Measurements from ENCODE around the gene ANGEL1. TPM values are rescaled to one million over a fixed set of nuclear protein-coding genes. Genes with fewer than 3 reads are reported as not detected.

Gene ANGEL1
- total and polyA plus RNA-seq, 2 of the 8 experiments (the other 6 are each of a cell fraction or from before 2014, with no cell fraction given): 26.8 to 27.2 TPM

DNA sequence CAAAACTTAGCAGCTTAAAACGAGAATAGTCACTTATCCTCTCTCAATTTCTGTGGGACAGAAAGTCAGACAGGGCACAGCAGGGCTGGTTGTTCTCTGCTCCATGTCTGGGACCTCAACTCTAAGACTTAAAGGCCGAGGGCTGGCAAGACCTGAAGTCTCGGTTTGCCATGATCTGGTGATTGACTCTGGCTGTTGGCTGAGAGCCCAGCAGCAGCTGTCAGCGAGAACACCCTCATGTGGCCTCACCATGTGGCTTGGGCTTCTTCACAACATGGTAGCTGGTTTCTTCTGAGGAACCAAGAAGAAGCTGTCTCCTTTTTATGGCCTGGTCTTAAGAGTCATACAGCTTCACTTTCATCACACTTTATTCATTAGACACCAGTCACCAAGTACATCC lies 53.1 kb downstream of the ANGEL1 start:
- H3K79me2 ChIP-seq (ENCODE audit: control insufficient read depth in 1 of 2, insufficient read depth in 2 of 2, low read length in 2 of 2): no peaks in the 10 kb centered on the region
- H3K79me1 ChIP-seq (ENCODE audit: low read depth, low read length): no peaks in the 10 kb centered on the region
- no peak overlapping the region for H3K4ac ChIP-seq (replicated peaks; ENCODE audit: insufficient read length, low read depth, low read length)
- no peak overlapping the region for H4K91ac ChIP-seq (replicated peaks; ENCODE audit: insufficient read length, low read length)
- no peaks in the 10 kb centered on the region for H3K36me3 ChIP-seq (ENCODE audit: control insufficient read depth in 2 of 4, insufficient read depth in 4 of 4, low read length in 3 of 4)
- H2BK12ac ChIP-seq (ENCODE audit: low read depth, low read length): no peak overlapping the region
- no peak overlapping the region for H3K18ac ChIP-seq (ENCODE audit: extremely low read depth, low read length)
- H3K27me3 ChIP-seq (replicated peaks in 1 of 4; ENCODE audit: control insufficient read depth in 3 of 4, extremely low read depth in 1 of 4, insufficient read depth in 3 of 4, low read length in 3 of 4): peaks cover 24 to 52% (median 41%) of the 10 kb centered on the region in 4 experiments
- no peak overlapping the region for H2BK20ac ChIP-seq (ENCODE audit: low read length)
- H3K27ac ChIP-seq (ENCODE audit: low read depth, low read length): no peak overlapping the region
- FAIRE-seq: no peak
- H2AK5ac ChIP-seq (ENCODE audit: low read depth, low read length): no peak overlapping the region
- CTCF ChIA-PET (ENCODE audit: partially characterized antibody): interaction anchor here (1.0 to 10.1 kb wide), 4 partner anchors 11 to 50 kb away, joined by 3 to 70 read pairs (median 26); no protein-coding TSS in a partner anchor
- H3K9me3 ChIP-seq (ENCODE audit: insufficient read depth in 2 of 2, low read depth in 1 of 2, low read length in 1 of 2): no peaks in the 10 kb centered on the region
- H3K4me1 ChIP-seq (replicated peaks in 1 of 4; ENCODE audit: control insufficient read depth in 3 of 4, insufficient read depth in 4 of 4, low read length in 3 of 4): peaks cover 0 to 13% (median 2%) of the 10 kb centered on the region in 4 experiments; a peak in 5 of 7 replicates
- H2BK120ac ChIP-seq (replicated peaks; ENCODE audit: low read depth, low read length): no peak overlapping the region
- 87% methylated on average over 4 of the region's 4 CpGs; no CpG with 5 or more reads in 1 of the 2 experiments for WGBS, 2 experiments (ENCODE audit: extremely low coverage in 1 of 2, insufficient coverage in 1 of 2, insufficient read length in 1 of 2, insufficient replicate concordance in 2 of 2, low coverage in 1 of 2, low lambda C conversion rate in 2 of 2, missing lambda C conversion rate in 1 of 2)
- no peak overlapping the region for H4K8ac ChIP-seq (ENCODE audit: extremely low read depth, insufficient read depth, low read length)
- no peak overlapping the region for H3K23ac ChIP-seq (ENCODE audit: insufficient read length)
- H2BK15ac ChIP-seq (ENCODE audit: low read length): no peak overlapping the region
- H4K5ac ChIP-seq (ENCODE audit: insufficient read length, low read depth, low read length): no peak overlapping the region
- no peak overlapping the region for H2BK5ac ChIP-seq (ENCODE audit: low read depth, low read length)
- DNase-seq (ENCODE audit: low read depth in 1 of 2, low spot score in 2 of 2): no peak
- H2AFZ ChIP-seq (ENCODE audit: low read length): no peak overlapping the region
- H3K23me2 ChIP-seq (ENCODE audit: low read depth, low read length): peaks cover 16% of the 10 kb centered on the region
- H3K14ac ChIP-seq (ENCODE audit: insufficient read length): no peak overlapping the region
- no peak overlapping the region for H3K9ac ChIP-seq (replicated peaks in 1 of 4; ENCODE audit: extremely low read depth in 1 of 4, low read depth in 3 of 4, low read length in 3 of 4)
- no peaks in the 10 kb centered on the region for H4K20me1 ChIP-seq (replicated peaks in 1 of 2; ENCODE audit: control insufficient read depth in 1 of 2, insufficient read depth in 2 of 2, low read length in 2 of 2)
- H3K56ac ChIP-seq (replicated peaks; ENCODE audit: insufficient read length, low read depth, low read length): no peak overlapping the region
- no peak overlapping the region for H3K4me2 ChIP-seq (ENCODE audit: insufficient read depth in 1 of 2, low read depth in 2 of 2, low read length in 2 of 2)
- TF ChIP-seq, protein P1, sequence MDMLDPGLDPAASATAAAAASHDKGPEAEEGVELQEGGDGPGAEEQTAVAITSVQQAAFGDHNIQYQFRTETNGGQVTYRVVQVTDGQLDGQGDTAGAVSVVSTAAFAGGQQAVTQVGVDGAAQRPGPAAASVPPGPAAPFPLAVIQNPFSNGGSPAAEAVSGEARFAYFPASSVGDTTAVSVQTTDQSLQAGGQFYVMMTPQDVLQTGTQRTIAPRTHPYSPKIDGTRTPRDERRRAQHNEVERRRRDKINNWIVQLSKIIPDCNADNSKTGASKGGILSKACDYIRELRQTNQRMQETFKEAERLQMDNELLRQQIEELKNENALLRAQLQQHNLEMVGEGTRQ (IDR thresholded peaks at IDR 0.05; ENCODE audit: low read length): no peak
- TF ChIP-seq RXRA (IDR thresholded peaks at IDR 0.05; ENCODE audit: insufficient read depth, low read depth, low read length) (no peak), NANOG (IDR thresholded peaks at IDR 0.05; ENCODE audit: insufficient read depth, low read depth, low read length, poor library complexity, severe bottlenecking) (no peak), CREB1 (IDR thresholded peaks at IDR 0.05) (no peak), MAFK (IDR thresholded peaks at IDR 0.05; ENCODE audit: low read depth, low read length) (no peak), TBP (IDR thresholded peaks at IDR 0.05; ENCODE audit: low read depth, low read length) (no peak), KDM1A (IDR thresholded peaks at IDR 0.05; ENCODE audit: borderline replicate concordance, low read length) (no peak), POU5F1 (IDR thresholded peaks at IDR 0.05; ENCODE audit: low read depth, low read length) (no peak), FOSL1 (IDR thresholded peaks at IDR 0.05; ENCODE audit: insufficient read depth, low read depth, low read length) (no peak), CHD2 (IDR thresholded peaks at IDR 0.05; ENCODE audit: low read length) (no peak), KDM5A (IDR thresholded peaks at IDR 0.05; ENCODE audit: low read length) (no peak)
- POLR2A ChIA-PET (ENCODE audit: partially characterized antibody): interaction anchor here (1.4 to 2.4 kb wide), 2 partner anchors 13 to 36 kb away, joined by 4 to 8 read pairs; no protein-coding TSS in a partner anchor
- no peak overlapping the region for H3K4me3 ChIP-seq (ENCODE audit: extremely low read depth in 1 of 4, insufficient read depth in 2 of 4, low read depth in 3 of 4, low read length in 4 of 4)

Data from H1 (cell line).